Tibial nerve (tissue), 4 donors: Measurements from ENCODE around the gene ALDH8A1.

Experiments used
- EP300 ChIP-seq, 2 donors: sonication (generic); formaldehyde crosslinking; IDR thresholded peaks; one replicate each; pipeline ENCODE4 v1.6.1; 2017; ENCODE audit warnings: antibody characterized with exemption in 2 of 2, mild to moderate bottlenecking in 1 of 2
- POLR2A ChIP-seq, 2 donors: fragments of 450-650 bp; IDR thresholded peaks; one replicate each; pipeline ENCODE4 v1.6.1; 2017; ENCODE audit warnings: antibody characterized with exemption in 2 of 2, mild to moderate bottlenecking in 2 of 2, moderate library complexity in 2 of 2
- TF ChIP-seq, protein P1 (sequence below), 5 experiments: fragments of 200-600 bp in 3 of 5; fragments of 450-650 bp in 2 of 5; sonication (generic) in 3 of 5; IDR thresholded peaks; one replicate each; pipeline ENCODE4 v1.5.1; 2016 to 2019; ENCODE audit warnings: antibody characterized with exemption in 5 of 5, mild to moderate bottlenecking in 3 of 5, moderate library complexity in 2 of 5

GRCh38 chr6:134880487-134881190, 69.3 kb downstream of the ALDH8A1 start:
- TF ChIP-seq, protein P1, sequence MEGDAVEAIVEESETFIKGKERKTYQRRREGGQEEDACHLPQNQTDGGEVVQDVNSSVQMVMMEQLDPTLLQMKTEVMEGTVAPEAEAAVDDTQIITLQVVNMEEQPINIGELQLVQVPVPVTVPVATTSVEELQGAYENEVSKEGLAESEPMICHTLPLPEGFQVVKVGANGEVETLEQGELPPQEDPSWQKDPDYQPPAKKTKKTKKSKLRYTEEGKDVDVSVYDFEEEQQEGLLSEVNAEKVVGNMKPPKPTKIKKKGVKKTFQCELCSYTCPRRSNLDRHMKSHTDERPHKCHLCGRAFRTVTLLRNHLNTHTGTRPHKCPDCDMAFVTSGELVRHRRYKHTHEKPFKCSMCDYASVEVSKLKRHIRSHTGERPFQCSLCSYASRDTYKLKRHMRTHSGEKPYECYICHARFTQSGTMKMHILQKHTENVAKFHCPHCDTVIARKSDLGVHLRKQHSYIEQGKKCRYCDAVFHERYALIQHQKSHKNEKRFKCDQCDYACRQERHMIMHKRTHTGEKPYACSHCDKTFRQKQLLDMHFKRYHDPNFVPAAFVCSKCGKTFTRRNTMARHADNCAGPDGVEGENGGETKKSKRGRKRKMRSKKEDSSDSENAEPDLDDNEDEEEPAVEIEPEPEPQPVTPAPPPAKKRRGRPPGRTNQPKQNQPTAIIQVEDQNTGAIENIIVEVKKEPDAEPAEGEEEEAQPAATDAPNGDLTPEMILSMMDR (IDR thresholded peaks at IDR 0.05) = no peak
- TF ChIP-seq POLR2A (IDR thresholded peaks at IDR 0.05) (no peak), EP300 (IDR thresholded peaks at IDR 0.05) (no peak)
